IMR-90 (cell line): ENCODE data around the gene THBS1. TPM values are rescaled to one million over a fixed set of nuclear protein-coding genes. Genes with fewer than 3 reads are reported as not detected.

ENCODE experiments used
- ATAC-seq: fragments of 200-7000 bp; cut with Tn5 transposase; 2 replicates; pipeline ENCODE4 v1.9.1; 2020; ENCODE audit warnings: low read depth, mild to moderate bottlenecking, moderate library complexity
- BruUV-seq: library from RNA; stranded (reverse); fragments of 400-500 nt; replicated peaks from 2 replicates; lab custom pipeline; 2021; lab: Mats Ljungman, UMichigan
- CTCF ChIA-PET: fragments of 300-600 bp; formaldehyde crosslinking; extraction: SDS; loops from one replicate; lab custom pipeline; 2021; ENCODE audit warnings: antibody characterized with exemption; lab: Yijun Ruan, JAX
- POLR2A ChIA-PET: fragments of 300-600 bp; sonication (Branson Sonifier 250); formaldehyde crosslinking; loops from one replicate; lab custom pipeline; 2022; ENCODE audit warnings: antibody characterized with exemption; ENCODE audit not compliant: unreplicated experiment; lab: Charles Lee
- DNase-seq: peaks from one replicate; pipeline ENCODE4 v3.0.0; 2013
- H2AFZ ChIP-seq: replicated peaks from 2 replicates; pipeline ENCODE3; 2013; ENCODE audit warnings: low read length, mild to moderate bottlenecking; ENCODE audit not compliant: poor library complexity
- H2AK5ac ChIP-seq: 2 replicates; pipeline ENCODE4 v1.6.1; 2013; ENCODE audit warnings: low read depth, low read length, inconsistent platforms
- H2AK9ac ChIP-seq: replicated peaks from 2 replicates; pipeline ENCODE3; 2013; ENCODE audit warnings: mild to moderate bottlenecking, low read depth, low read length, moderate library complexity; ENCODE audit not compliant: poor library complexity
- H2BK120ac ChIP-seq: 2 replicates; pipeline ENCODE4 v1.6.1; 2013; ENCODE audit warnings: low read depth, low read length, inconsistent platforms
- H2BK15ac ChIP-seq: 3 replicates; pipeline ENCODE4 v1.6.1; 2013; ENCODE audit warnings: low read depth, low read length, inconsistent platforms
- H2BK20ac ChIP-seq: 2 replicates; pipeline ENCODE4 v1.6.1; 2013; ENCODE audit warnings: low read depth, mild to moderate bottlenecking, inconsistent platforms, low read length, moderate library complexity
- H2BK5ac ChIP-seq: 2 replicates; pipeline ENCODE4 v1.6.1; 2013; ENCODE audit warnings: mild to moderate bottlenecking, low read depth, low read length, inconsistent platforms; ENCODE audit not compliant: poor library complexity, severe bottlenecking
- H3K14ac ChIP-seq: replicated peaks from 2 replicates; pipeline ENCODE4 v1.6.1; 2013; ENCODE audit warnings: low read depth, low read length, inconsistent platforms
- H3K18ac ChIP-seq: 2 replicates; pipeline ENCODE4 v1.6.1; 2013; ENCODE audit warnings: low read depth, low read length, control low read depth
- H3K23ac ChIP-seq: 2 replicates; pipeline ENCODE4 v1.6.1; 2013; ENCODE audit warnings: low read depth, low read length, inconsistent platforms
- H3K27ac ChIP-seq: 2 replicates; pipeline ENCODE4 v1.5.1; 2013; ENCODE audit warnings: mild to moderate bottlenecking, control low read depth, low read length; ENCODE audit not compliant: insufficient read depth
- H3K27me3 ChIP-seq: 2 replicates; pipeline ENCODE4 v1.6.1; 2013; ENCODE audit warnings: low read length; ENCODE audit not compliant: control insufficient read depth, insufficient read depth
- H3K36me3 ChIP-seq: 2 replicates; pipeline ENCODE4 v1.6.1; 2013; ENCODE audit warnings: low read length, mixed read lengths; ENCODE audit not compliant: control insufficient read depth, insufficient read depth
- H3K4ac ChIP-seq: 2 replicates; pipeline ENCODE4 v1.6.1; 2013; ENCODE audit warnings: low read depth, low read length, inconsistent platforms
- H3K4me1 ChIP-seq: 2 replicates; pipeline ENCODE4 v1.6.1; 2013; ENCODE audit warnings: low read length, mixed read lengths; ENCODE audit not compliant: control insufficient read depth, insufficient read depth
- H3K4me2 ChIP-seq: 2 replicates; pipeline ENCODE4 v1.6.1; 2013; ENCODE audit warnings: low read depth, mild to moderate bottlenecking, control low read depth, low read length, moderate library complexity
- H3K4me3 ChIP-seq: 2 replicates; pipeline ENCODE4 v1.5.1; 2013; ENCODE audit warnings: low read depth, mild to moderate bottlenecking, control low read depth, low read length, moderate library complexity; ENCODE audit not compliant: insufficient read depth
- H3K56ac ChIP-seq: 2 replicates; pipeline ENCODE4 v1.6.1; 2013; ENCODE audit warnings: low read length, inconsistent platforms; ENCODE audit not compliant: insufficient read depth; ENCODE audit errors: extremely low read depth
- H3K79me1 ChIP-seq, 2 experiments: 2 replicates each; pipeline ENCODE4 v1.6.1; 2013; ENCODE audit warnings: low read length in 2 of 2, inconsistent platforms in 1 of 2, low read depth in 1 of 2
- H3K9ac ChIP-seq: 2 replicates; pipeline ENCODE4 v1.6.1; 2013; ENCODE audit warnings: low read depth, low read length, control low read depth
- H3K9me1 ChIP-seq: 2 replicates; pipeline ENCODE4 v1.6.1; 2013; ENCODE audit warnings: low read length, inconsistent platforms; ENCODE audit not compliant: insufficient read depth
- H3K9me3 ChIP-seq: 2 replicates; pipeline ENCODE4 v1.6.1; 2013; ENCODE audit warnings: low read length; ENCODE audit not compliant: control insufficient read depth, insufficient read depth
- H4K20me1 ChIP-seq: 2 replicates; pipeline ENCODE4 v1.6.1; 2013; ENCODE audit warnings: low read length, inconsistent platforms; ENCODE audit not compliant: insufficient read depth
- H4K5ac ChIP-seq: 2 replicates; pipeline ENCODE4 v1.6.1; 2013; ENCODE audit warnings: mild to moderate bottlenecking, low read depth, low read length, control low read depth
- H4K8ac ChIP-seq, 2 experiments: 2 replicates each; pipeline ENCODE4 v1.6.1; 2013; ENCODE audit warnings: low read depth in 2 of 2, low read length in 2 of 2, control low read depth in 1 of 2, inconsistent platforms in 1 of 2
- H4K91ac ChIP-seq: 2 replicates; pipeline ENCODE4 v1.6.1; 2013; ENCODE audit warnings: low read depth, low read length, inconsistent platforms; ENCODE audit not compliant: insufficient read depth
- MAFK ChIP-seq: IDR thresholded peaks from 2 replicates; pipeline ENCODE4 v1.6.1; 2012; ENCODE audit warnings: low read depth, low read length, improper control_type of control experiment
- WGBS, 2 experiments: methylation state at CpG; one replicate each; pipeline versions ENCODE4 v1.1.5 to v1.1.7; 2013; ENCODE audit warnings: missing lambda C conversion rate in 2 of 2; ENCODE audit not compliant: insufficient read length in 1 of 2; ENCODE audit errors: extremely low coverage in 2 of 2; 5-methylcytosine and 5-hydroxymethylcytosine counted together
- dilution Hi-C: fragments of 300-500 bp; cut with HindIII; formaldehyde crosslinking; loops from one replicate; pipeline ENCODE4 v1.14.3; 2018; ENCODE audit warnings: low sequenced_read_pairs; ENCODE audit not compliant: unreplicated experiment
- in situ Hi-C: fragments of 300-500 bp; cut with MboI; formaldehyde crosslinking; loops from 3 replicates; pipeline ENCODE4 v1.14.3; 2019; ENCODE audit warnings: low sequenced_read_pairs, inconsistent platforms, mixed read lengths
- intact Hi-C: fragments of 100-400 bp; cut with micrococcal nuclease; formaldehyde crosslinking; loops from 2 replicates; pipeline ENCODE4 v1.10.0; 2022
- polyA plus RNA-seq, 3 experiments: library from polyadenylated mRNA; depleted of rRNA; stranded (reverse); fragments of >200 nt; gene quantifications; 2 replicates each; pipeline ENCODE4 v1.2.3, GENCODE V29; 2012; ENCODE audit warnings: low replicate concordance in 1 of 3
- total RNA-seq: library from RNA; depleted of rRNA; stranded (reverse); fragments of >200 nt; gene quantifications from 2 replicates; pipeline ENCODE4 v1.2.3, GENCODE V29; 2012

Gene THBS1
- total and polyA plus RNA-seq, 2 of the 4 experiments (the other 2 are of a cell fraction): 1,562 to 4,071 TPM

- no TSS peak for BruUV-seq
- ATAC-seq (peak; percentile 80), DNase-seq (peak; percentile 81)
- no peak overlapping the region for H3K4me3 ChIP-seq
- H2AFZ ChIP-seq: peak overlapping the region; percentile 64
- peak overlapping the region; percentile 98; the same call in 1 of the 2 replicates for H3K27ac ChIP-seq
- peak overlapping the region; percentile 31; the same call in 1 of the 2 replicates for H3K23ac ChIP-seq
- no peaks in the 10 kb centered on the region for H3K27me3 ChIP-seq
- H2BK20ac ChIP-seq: peak overlapping the region; percentile 90
- WGBS, 2 experiments: no CpG with 5 or more reads among the region's 7 CpGs
- no peaks in the 10 kb centered on the region for H3K9me3 ChIP-seq
- H3K4me1 ChIP-seq: peaks cover 26% of the 10 kb centered on the region
- H4K91ac ChIP-seq: peak overlapping the region; percentile 89
- dilution Hi-C loops (no loop called here), intact Hi-C loops (loop anchor here (5.0 kb wide), 1 partner anchor 44 kb away; no protein-coding TSS in a partner anchor), in situ Hi-C loops (no loop called here)
- H3K79me1 ChIP-seq: no peaks in the 10 kb centered on the region
- no peak for TF ChIP-seq MAFK
- H3K4ac ChIP-seq: peak overlapping the region; percentile 90
- H3K9me1 ChIP-seq: peaks cover 2% of the 10 kb centered on the region; the same call in 1 of the 2 replicates
- H2BK15ac ChIP-seq: peak overlapping the region; percentile 81; the same call in 1 of the 3 replicates
- H3K56ac ChIP-seq: peak overlapping the region; percentile 52; the same call in 1 of the 2 replicates
- peak overlapping the region; percentile 66 for H2AK9ac ChIP-seq
- CTCF ChIA-PET: no interaction called here
- peak overlapping the region; percentile 13; the same call in 1 of the 2 replicates for H3K9ac ChIP-seq
- H4K20me1 ChIP-seq: no peaks in the 10 kb centered on the region
- no peaks in the 10 kb centered on the region for H3K36me3 ChIP-seq
- POLR2A ChIA-PET: no interaction called here
- H3K18ac ChIP-seq: peak overlapping the region; percentile 89
- peak overlapping the region; percentile 95 for H2BK120ac ChIP-seq
- H2BK5ac ChIP-seq: peak overlapping the region; percentile 81
- peak overlapping the region; percentile 81 for H4K5ac ChIP-seq
- H2AK5ac ChIP-seq: peak overlapping the region; percentile 48; the same call in 1 of the 2 replicates
- no peak overlapping the region for H3K4me2 ChIP-seq
- peak overlapping the region; percentile 91 to 94 for H4K8ac ChIP-seq
- H3K14ac ChIP-seq: peak overlapping the region; percentile 78
Measured at GRCh38 chr15:39556461-39556860, 24.4 kb upstream of the THBS1 start.
